H1 (cell line): Measurements from ENCODE around the gene SLC12A7.

Experiments used
- ATF2 ChIP-seq: IDR thresholded peaks from 2 replicates; pipeline ENCODE4 v1.6.1; 2012; ENCODE audit warnings: low read length, inconsistent platforms
- CTCF ChIP-seq, 3 experiments: IDR thresholded peaks; 1 replicate in 2 of 3; 2 replicates in 1 of 3; pipeline versions ENCODE4 v1.5.1 to v1.6.1; 2011; ENCODE audit warnings: low read length in 3 of 3, mild to moderate bottlenecking in 3 of 3, inconsistent platforms in 2 of 3, low read depth in 1 of 3, moderate library complexity in 1 of 3; ENCODE audit not compliant: insufficient read depth in 1 of 3; ENCODE audit errors: control extremely low read depth in 1 of 3
- EZH2 ChIP-seq: fragments of 200-600 bp; sonication (generic); IDR thresholded peaks from 2 replicates; pipeline ENCODE4 v1.7.1; 2012; ENCODE audit warnings: low read depth, mild to moderate bottlenecking, moderate library complexity, low read length, inconsistent platforms; ENCODE audit not compliant: severe bottlenecking
- GABPA ChIP-seq: IDR thresholded peaks from 2 replicates; pipeline ENCODE4 v1.6.1; 2011; ENCODE audit warnings: mild to moderate bottlenecking, low read length, moderate library complexity, borderline replicate concordance; ENCODE audit not compliant: insufficient read depth
- KDM1A ChIP-seq: fragments of 200-600, 300-600 bp; sonication (generic); IDR thresholded peaks from 2 replicates; pipeline ENCODE4 v1.7.1; 2016; ENCODE audit warnings: mild to moderate bottlenecking, low read length, borderline replicate concordance
- MAFK ChIP-seq: IDR thresholded peaks from 2 replicates; pipeline ENCODE4 v1.6.1; 2012; ENCODE audit warnings: low read depth, mild to moderate bottlenecking, improper control_type of control experiment, low read length
- MAX ChIP-seq: IDR thresholded peaks from 2 replicates; pipeline ENCODE4 v1.6.1; 2012; ENCODE audit warnings: inconsistent platforms
- POLR2AphosphoS5 ChIP-seq: IDR thresholded peaks from 2 replicates; pipeline ENCODE4 v1.6.1; 2011; ENCODE audit warnings: low read depth, low read length
- RFX5 ChIP-seq: IDR thresholded peaks from 2 replicates; pipeline ENCODE4 v1.6.1; 2011; ENCODE audit warnings: low read depth, low read length, improper control_type of control experiment, borderline replicate concordance
- SAP30 ChIP-seq: fragments of 300-600 bp; sonication (generic); IDR thresholded peaks from 2 replicates; pipeline ENCODE4 v1.7.1; 2012; ENCODE audit warnings: low read length, moderate library complexity, mild to moderate bottlenecking, inconsistent platforms; ENCODE audit not compliant: insufficient read depth, insufficient replicate concordance
- SP1 ChIP-seq: IDR thresholded peaks from 2 replicates; pipeline ENCODE4 v1.6.1; 2011; ENCODE audit warnings: low read depth, low read length
- YY1 ChIP-seq: IDR thresholded peaks from 2 replicates; pipeline ENCODE4 v1.6.1; 2011; ENCODE audit warnings: low read depth, mild to moderate bottlenecking, low read length

- TF ChIP-seq RFX5 (no peak), EZH2 (no peak), CTCF (IDR thresholded peaks at IDR 0.05; ENCODE audit: control extremely low read depth in 1 of 3, insufficient read depth in 1 of 3, low read depth in 1 of 3, low read length in 3 of 3) (no peak), GABPA (no peak), ATF2 (no peak), KDM1A (no peak), SAP30 (no peak), SP1 (no peak), YY1 (no peak), MAFK (no peak), POLR2AphosphoS5 (no peak), MAX (no peak)
Observed at GRCh38 chr5:1039706-1040260, 72.1 kb downstream of the SLC12A7 start.
